ENCODE measurements around the gene EFCAB10. TPM values are rescaled to one million over a fixed set of nuclear protein-coding genes. Genes with fewer than 3 reads are reported as not detected.

The EFCAB10 gene
- total RNA-seq, 1 experiment from 2014 or later = not detected

- no peaks in the 10 kb centered on the region for H3K27me3 Mint-ChIP-seq (ENCODE audit: unreplicated experiment)
- BruUV-seq (replicated peaks) = no TSS peak
- H3K36me3 Mint-ChIP-seq (ENCODE audit: insufficient read depth, unreplicated experiment) = no peaks in the 10 kb centered on the region
- intact Hi-C loops (cut with micrococcal nuclease; ENCODE audit: unreplicated experiment) = no loop called here
- H3K4me3 Mint-ChIP-seq (ENCODE audit: low read depth, unreplicated experiment) = no peak overlapping the region
- no peak for DNase-seq
- no peaks in the 10 kb centered on the region for H3K9me3 Mint-ChIP-seq (ENCODE audit: low read depth, unreplicated experiment)
- no peak overlapping the region for H3K27ac Mint-ChIP-seq (ENCODE audit: unreplicated experiment)
- no peaks in the 10 kb centered on the region for H3K4me1 Mint-ChIP-seq (ENCODE audit: low read depth, unreplicated experiment)
- CTCF ChIA-PET = interaction anchor here (0.7 kb wide), 1 partner anchor 33 kb away, joined by 3 read pairs; no protein-coding TSS in a partner anchor
- TF ChIP-seq, protein P1, sequence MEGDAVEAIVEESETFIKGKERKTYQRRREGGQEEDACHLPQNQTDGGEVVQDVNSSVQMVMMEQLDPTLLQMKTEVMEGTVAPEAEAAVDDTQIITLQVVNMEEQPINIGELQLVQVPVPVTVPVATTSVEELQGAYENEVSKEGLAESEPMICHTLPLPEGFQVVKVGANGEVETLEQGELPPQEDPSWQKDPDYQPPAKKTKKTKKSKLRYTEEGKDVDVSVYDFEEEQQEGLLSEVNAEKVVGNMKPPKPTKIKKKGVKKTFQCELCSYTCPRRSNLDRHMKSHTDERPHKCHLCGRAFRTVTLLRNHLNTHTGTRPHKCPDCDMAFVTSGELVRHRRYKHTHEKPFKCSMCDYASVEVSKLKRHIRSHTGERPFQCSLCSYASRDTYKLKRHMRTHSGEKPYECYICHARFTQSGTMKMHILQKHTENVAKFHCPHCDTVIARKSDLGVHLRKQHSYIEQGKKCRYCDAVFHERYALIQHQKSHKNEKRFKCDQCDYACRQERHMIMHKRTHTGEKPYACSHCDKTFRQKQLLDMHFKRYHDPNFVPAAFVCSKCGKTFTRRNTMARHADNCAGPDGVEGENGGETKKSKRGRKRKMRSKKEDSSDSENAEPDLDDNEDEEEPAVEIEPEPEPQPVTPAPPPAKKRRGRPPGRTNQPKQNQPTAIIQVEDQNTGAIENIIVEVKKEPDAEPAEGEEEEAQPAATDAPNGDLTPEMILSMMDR (IDR thresholded peaks at IDR 0.05; ENCODE audit: unreplicated experiment) = no peak
Measured at GRCh38 chr7:105612806-105613205, 31.5 kb upstream of the EFCAB10 start.

- intact Hi-C loops (cut with micrococcal nuclease; ENCODE audit: unreplicated experiment) = no loop called here
- no TSS peak for BruUV-seq (replicated peaks)
- CTCF ChIA-PET = no interaction called here
- no peak overlapping the region for H3K4me3 Mint-ChIP-seq (ENCODE audit: low read depth, unreplicated experiment)
- H3K27ac Mint-ChIP-seq (ENCODE audit: unreplicated experiment) = no peak overlapping the region
- H3K36me3 Mint-ChIP-seq (ENCODE audit: insufficient read depth, unreplicated experiment) = no peaks in the 10 kb centered on the region
- no peaks in the 10 kb centered on the region for H3K9me3 Mint-ChIP-seq (ENCODE audit: low read depth, unreplicated experiment)
- DNase-seq = no peak
- TF ChIP-seq, protein P1 (IDR thresholded peaks at IDR 0.05; ENCODE audit: unreplicated experiment) = no peak
- H3K27me3 Mint-ChIP-seq (ENCODE audit: unreplicated experiment) = no peaks in the 10 kb centered on the region
- H3K4me1 Mint-ChIP-seq (ENCODE audit: low read depth, unreplicated experiment) = no peaks in the 10 kb centered on the region
Measured at GRCh38 chr7:105611856-105612775, 30.8 kb upstream of the EFCAB10 start.

DNA sequence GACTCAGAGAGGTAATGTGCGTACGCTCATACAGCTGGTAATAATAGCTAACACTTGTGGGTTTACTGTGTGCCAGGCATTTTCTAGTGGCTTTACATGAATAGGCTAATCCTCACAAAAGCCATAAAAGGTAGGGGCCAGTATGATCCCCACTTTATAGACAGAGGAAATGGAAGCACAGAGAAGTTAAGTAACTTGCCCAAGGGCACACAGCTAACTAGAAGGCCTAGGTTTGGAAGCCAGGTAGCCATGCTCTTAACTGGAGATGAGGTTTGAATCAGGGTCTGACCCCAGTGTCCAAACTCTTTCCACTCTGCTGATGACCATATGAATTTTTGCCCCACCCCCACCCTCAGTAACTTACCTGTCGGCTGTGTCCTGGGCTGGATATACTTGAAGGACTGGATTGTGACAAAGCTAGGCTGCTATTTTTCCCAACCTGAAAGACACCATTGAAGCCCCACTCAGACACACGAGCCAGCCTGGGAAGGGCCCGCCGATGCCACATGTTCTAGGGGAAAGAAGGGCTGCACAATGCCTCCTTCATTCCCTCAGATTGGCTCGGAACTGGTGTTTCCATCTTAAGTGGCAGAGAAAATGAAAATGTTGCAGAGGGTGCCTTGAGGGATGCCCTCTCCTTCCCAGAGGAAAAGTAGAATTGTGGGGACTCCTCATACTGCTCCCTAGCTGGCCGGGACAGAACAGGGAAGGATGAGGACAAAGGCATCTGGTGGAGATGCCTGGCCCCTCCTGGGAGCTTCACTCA, 29.1 kb upstream of the EFCAB10 start:
- no peaks in the 10 kb centered on the region for H3K27me3 Mint-ChIP-seq (ENCODE audit: unreplicated experiment)
- CTCF ChIA-PET = no interaction called here
- intact Hi-C loops (cut with micrococcal nuclease; ENCODE audit: unreplicated experiment) = no loop called here
- no peaks in the 10 kb centered on the region for H3K9me3 Mint-ChIP-seq (ENCODE audit: low read depth, unreplicated experiment)
- H3K4me3 Mint-ChIP-seq (ENCODE audit: low read depth, unreplicated experiment) = no peak overlapping the region
- no TSS peak for BruUV-seq (replicated peaks)
- no peaks in the 10 kb centered on the region for H3K4me1 Mint-ChIP-seq (ENCODE audit: low read depth, unreplicated experiment)
- TF ChIP-seq, protein P1 (IDR thresholded peaks at IDR 0.05; ENCODE audit: unreplicated experiment) = no peak
- H3K27ac Mint-ChIP-seq (ENCODE audit: unreplicated experiment) = no peak overlapping the region
- H3K36me3 Mint-ChIP-seq (ENCODE audit: insufficient read depth, unreplicated experiment) = no peaks in the 10 kb centered on the region
- no peak for DNase-seq

- no peaks in the 10 kb centered on the region for H3K36me3 Mint-ChIP-seq (ENCODE audit: insufficient read depth, unreplicated experiment)
- BruUV-seq (replicated peaks) = no TSS peak
- H3K9me3 Mint-ChIP-seq (ENCODE audit: low read depth, unreplicated experiment) = no peaks in the 10 kb centered on the region
- CTCF ChIA-PET = no interaction called here
- no peak overlapping the region for H3K27ac Mint-ChIP-seq (ENCODE audit: unreplicated experiment)
- TF ChIP-seq, protein P1 (IDR thresholded peaks at IDR 0.05; ENCODE audit: unreplicated experiment) = no peak
- H3K4me3 Mint-ChIP-seq (ENCODE audit: low read depth, unreplicated experiment) = no peak overlapping the region
- intact Hi-C loops (cut with micrococcal nuclease; ENCODE audit: unreplicated experiment) = no loop called here
- peaks cover under 1% of the 10 kb centered on the region for H3K27me3 Mint-ChIP-seq (ENCODE audit: unreplicated experiment)
- DNase-seq = no peak
- H3K4me1 Mint-ChIP-seq (ENCODE audit: low read depth, unreplicated experiment) = no peaks in the 10 kb centered on the region
Measured at GRCh38 chr7:105602325-105603305, 21.3 kb upstream of the EFCAB10 start.

Data from Calu3 (cell line).